ENCODE data around the gene PPP1R16B. TPM values are rescaled to one million over a fixed set of nuclear protein-coding genes. Genes with fewer than 3 reads are reported as not detected.

The PPP1R16B gene
- total RNA-seq, 1 experiment from 2014 or later: 0.15 TPM

DNA sequence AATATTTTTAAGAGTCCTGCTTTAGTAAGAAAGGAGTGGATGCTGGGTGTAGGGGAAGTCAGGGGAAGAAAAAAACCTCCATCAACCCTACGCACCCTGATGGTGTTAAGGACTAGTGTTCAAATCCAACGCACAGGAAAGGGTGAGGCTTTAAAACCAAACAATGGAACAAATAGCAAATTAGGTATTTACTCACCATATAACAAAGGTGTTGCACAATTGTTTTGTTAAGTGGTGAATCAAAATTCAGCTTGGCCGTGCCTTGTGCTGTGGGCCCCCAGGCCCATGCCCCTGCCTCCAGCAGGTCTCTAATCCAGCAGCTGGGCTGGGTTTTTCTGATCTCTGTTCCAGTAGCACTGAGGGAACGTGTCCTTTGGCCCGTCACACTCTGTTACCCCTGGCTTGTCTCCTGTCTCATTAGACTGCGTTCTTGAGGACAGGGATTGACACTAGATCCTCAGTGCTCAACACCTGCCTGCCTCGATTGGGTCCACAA, 132.5 kb downstream of the PPP1R16B start:
- peaks cover 21% of the 10 kb centered on the region; the same call in 1 of the 2 replicates for H3K36me3 ChIP-seq (ENCODE audit: insufficient read depth, low read length)
- H3K79me2 ChIP-seq (ENCODE audit: low read length): peaks cover 99% of the 10 kb centered on the region
- H3K4me3 ChIP-seq (ENCODE audit: low read length): no peak overlapping the region
- no peak overlapping the region for H3K4me2 ChIP-seq (ENCODE audit: low read depth, low read length, poor library complexity, severe bottlenecking)
- no peaks in the 10 kb centered on the region for H3K27me3 ChIP-seq (ENCODE audit: low read length)
- no peaks in the 10 kb centered on the region for H3K9me2 ChIP-seq (replicated peaks; ENCODE audit: insufficient read depth, low read length)
- H3K9ac ChIP-seq (ENCODE audit: low read length): no peak overlapping the region
- H4K20me1 ChIP-seq (ENCODE audit: insufficient read depth, low read depth, low read length): peaks cover 19% of the 10 kb centered on the region; the same call in 1 of the 2 replicates
- no peaks in the 10 kb centered on the region for H3K9me3 ChIP-seq (ENCODE audit: low read length)
- no peak for DNase-seq
- H3K4me1 ChIP-seq (ENCODE audit: low read length): no peaks in the 10 kb centered on the region
- no peak overlapping the region for H3K27ac ChIP-seq (ENCODE audit: low read length)
- no peak overlapping the region for H2AFZ ChIP-seq (ENCODE audit: low read length)

DNA sequence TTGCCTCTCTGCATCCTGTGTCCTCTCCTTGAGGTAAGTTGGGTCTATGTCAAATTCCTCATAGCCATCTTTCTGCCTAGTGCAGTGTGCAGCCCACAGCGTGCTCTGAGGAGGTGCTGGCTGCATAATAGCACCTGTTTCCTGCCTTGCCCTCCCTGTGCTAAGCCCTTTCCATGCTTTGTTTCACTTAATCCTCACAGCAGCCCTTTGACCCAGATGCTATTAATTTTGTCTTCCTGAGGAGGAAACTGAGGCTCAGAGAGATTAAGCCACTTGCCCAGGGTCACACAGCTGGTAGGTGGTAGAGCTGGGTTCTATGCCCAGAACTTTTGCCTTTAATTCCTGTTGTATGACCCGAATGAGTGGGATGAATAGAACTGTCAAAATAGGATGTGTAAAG, 134.2 kb downstream of the PPP1R16B start:
- Histone ChIP-seq H3K9me2 (replicated peaks; ENCODE audit: insufficient read depth, low read length) (no peaks in the 10 kb centered on the region), H3K9me3 (ENCODE audit: low read length) (no peaks in the 10 kb centered on the region), H3K27ac (ENCODE audit: low read length) (no peak overlapping the region), H3K4me3 (ENCODE audit: low read length) (no peak overlapping the region), H2AFZ (ENCODE audit: low read length) (no peak overlapping the region), H3K4me1 (ENCODE audit: low read length) (no peaks in the 10 kb centered on the region), H3K4me2 (ENCODE audit: low read depth, low read length, poor library complexity, severe bottlenecking) (no peak overlapping the region), H3K27me3 (ENCODE audit: low read length) (no peaks in the 10 kb centered on the region), H3K79me2 (ENCODE audit: low read length) (peaks cover 95% of the 10 kb centered on the region), H3K9ac (ENCODE audit: low read length) (no peak overlapping the region), H4K20me1 (ENCODE audit: insufficient read depth, low read depth, low read length) (peaks cover 19% of the 10 kb centered on the region; the same call in 1 of the 2 replicates), H3K36me3 (ENCODE audit: insufficient read depth, low read length) (peaks cover 15% of the 10 kb centered on the region; the same call in 1 of the 2 replicates)
- no peak for DNase-seq

DNA sequence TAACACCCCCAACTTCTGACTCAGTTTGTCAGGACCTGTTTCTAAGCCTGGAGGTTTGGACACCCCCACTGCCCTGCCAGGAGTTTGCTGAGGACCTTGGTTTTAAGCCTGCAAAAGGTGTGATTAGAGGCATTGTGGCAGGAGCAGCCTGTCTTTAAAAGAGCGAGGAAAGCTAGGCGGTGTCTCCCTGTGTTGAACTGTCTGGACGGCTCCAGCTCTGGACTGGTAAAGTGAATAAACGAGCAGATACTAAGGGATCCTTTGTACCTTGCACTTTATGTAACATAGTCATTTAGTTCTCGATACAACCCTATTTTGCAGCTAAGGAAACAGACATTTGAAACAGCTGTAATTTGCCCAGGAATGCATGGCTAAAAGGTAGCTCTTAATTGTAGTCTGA, 135.1 kb downstream of the PPP1R16B start:
- H3K36me3 ChIP-seq (ENCODE audit: insufficient read depth, low read length): peaks cover 15% of the 10 kb centered on the region; the same call in 1 of the 2 replicates
- H3K9ac ChIP-seq (ENCODE audit: low read length): no peak overlapping the region

DNA sequence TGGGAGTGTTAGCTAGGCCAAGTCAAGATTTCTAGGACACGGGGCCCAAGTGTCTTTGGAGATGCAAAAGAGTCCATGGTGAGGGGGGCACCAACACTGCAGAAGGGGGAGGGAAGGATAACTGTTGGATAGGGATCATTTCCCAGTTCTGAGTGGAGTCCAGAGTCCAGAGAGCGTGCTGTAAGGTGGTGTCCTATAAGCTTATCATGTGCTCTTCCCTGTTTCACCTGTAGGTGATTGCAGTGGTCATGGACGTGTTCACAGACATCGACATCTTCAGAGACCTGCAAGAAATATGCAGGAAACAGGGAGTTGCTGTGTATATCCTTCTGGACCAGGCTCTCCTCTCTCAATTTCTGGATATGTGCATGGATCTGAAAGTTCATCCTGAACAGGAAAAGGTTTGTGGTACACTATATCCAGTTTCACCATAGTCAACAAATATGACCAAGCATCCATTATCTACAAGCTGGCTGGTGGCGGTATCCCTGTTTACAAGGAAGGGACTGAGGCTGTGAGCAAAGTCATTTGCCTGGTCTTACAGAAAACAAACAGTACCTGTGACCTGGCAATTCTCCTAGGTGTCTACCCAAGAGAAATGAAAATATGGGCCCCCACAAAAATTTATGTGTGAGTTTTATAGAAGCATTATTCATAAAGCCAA, 136.4 kb downstream of the PPP1R16B start:
- Histone ChIP-seq H3K36me3 (ENCODE audit: insufficient read depth, low read length) (peaks cover 21% of the 10 kb centered on the region; the same call in 1 of the 2 replicates), H3K9ac (ENCODE audit: low read length) (no peak overlapping the region), H3K79me2 (ENCODE audit: low read length) (peaks cover 85% of the 10 kb centered on the region), H3K27ac (ENCODE audit: low read length) (no peak overlapping the region), H3K4me3 (ENCODE audit: low read length) (no peak overlapping the region), H2AFZ (ENCODE audit: low read length) (no peak overlapping the region), H3K9me3 (ENCODE audit: low read length) (no peaks in the 10 kb centered on the region), H4K20me1 (ENCODE audit: insufficient read depth, low read depth, low read length) (peaks cover 12% of the 10 kb centered on the region; the same call in 1 of the 2 replicates), H3K27me3 (ENCODE audit: low read length) (no peaks in the 10 kb centered on the region), H3K4me2 (ENCODE audit: low read depth, low read length, poor library complexity, severe bottlenecking) (no peak overlapping the region), H3K4me1 (ENCODE audit: low read length) (no peaks in the 10 kb centered on the region), H3K9me2 (replicated peaks; ENCODE audit: insufficient read depth, low read length) (no peaks in the 10 kb centered on the region)
- no peak for DNase-seq

More for the DNA sequence above, 135.1 kb downstream of the PPP1R16B start:
- Histone ChIP-seq H3K9me2 (replicated peaks; ENCODE audit: insufficient read depth, low read length) (no peaks in the 10 kb centered on the region), H3K9me3 (ENCODE audit: low read length) (no peaks in the 10 kb centered on the region), H3K27ac (ENCODE audit: low read length) (no peak overlapping the region), H2AFZ (ENCODE audit: low read length) (no peak overlapping the region), H3K27me3 (ENCODE audit: low read length) (no peaks in the 10 kb centered on the region), H4K20me1 (ENCODE audit: insufficient read depth, low read depth, low read length) (peaks cover 19% of the 10 kb centered on the region; the same call in 1 of the 2 replicates), H3K79me2 (ENCODE audit: low read length) (peaks cover 89% of the 10 kb centered on the region), H3K4me1 (ENCODE audit: low read length) (no peaks in the 10 kb centered on the region), H3K4me2 (ENCODE audit: low read depth, low read length, poor library complexity, severe bottlenecking) (no peak overlapping the region), H3K4me3 (ENCODE audit: low read length) (no peak overlapping the region)
- DNase-seq: no peak

DNA sequence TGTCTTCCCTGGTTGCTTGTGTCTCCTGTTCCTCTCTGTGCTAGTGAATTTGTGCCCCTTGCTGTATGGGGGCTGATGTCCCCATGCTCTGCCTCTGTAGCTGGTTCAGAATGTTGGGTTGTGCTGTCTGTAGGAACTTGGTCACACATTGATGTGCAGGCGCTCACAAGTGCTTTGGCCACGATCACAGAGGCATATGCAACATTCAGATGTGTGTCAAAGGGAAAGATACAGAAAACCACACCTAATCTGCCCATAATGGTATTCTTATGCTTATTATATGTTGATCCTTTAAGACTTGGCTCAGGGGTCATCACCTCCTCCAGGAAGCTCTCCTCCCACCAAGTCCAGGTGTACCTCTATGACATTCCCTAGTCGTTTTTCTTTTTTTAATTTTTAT, 139.5 kb downstream of the PPP1R16B start:
- Histone ChIP-seq H3K4me1 (ENCODE audit: low read length) (no peaks in the 10 kb centered on the region), H4K20me1 (ENCODE audit: insufficient read depth, low read depth, low read length) (no peaks in the 10 kb centered on the region), H3K9ac (ENCODE audit: low read length) (no peak overlapping the region), H3K9me3 (ENCODE audit: low read length) (no peaks in the 10 kb centered on the region), H3K9me2 (replicated peaks; ENCODE audit: insufficient read depth, low read length) (no peaks in the 10 kb centered on the region), H3K4me2 (ENCODE audit: low read depth, low read length, poor library complexity, severe bottlenecking) (no peak overlapping the region), H3K4me3 (ENCODE audit: low read length) (no peak overlapping the region), H2AFZ (ENCODE audit: low read length) (no peak overlapping the region), H3K27me3 (ENCODE audit: low read length) (no peaks in the 10 kb centered on the region), H3K79me2 (ENCODE audit: low read length) (peaks cover 82% of the 10 kb centered on the region), H3K27ac (ENCODE audit: low read length) (no peak overlapping the region), H3K36me3 (ENCODE audit: insufficient read depth, low read length) (peaks cover 46% of the 10 kb centered on the region)
- no peak for DNase-seq

DNA sequence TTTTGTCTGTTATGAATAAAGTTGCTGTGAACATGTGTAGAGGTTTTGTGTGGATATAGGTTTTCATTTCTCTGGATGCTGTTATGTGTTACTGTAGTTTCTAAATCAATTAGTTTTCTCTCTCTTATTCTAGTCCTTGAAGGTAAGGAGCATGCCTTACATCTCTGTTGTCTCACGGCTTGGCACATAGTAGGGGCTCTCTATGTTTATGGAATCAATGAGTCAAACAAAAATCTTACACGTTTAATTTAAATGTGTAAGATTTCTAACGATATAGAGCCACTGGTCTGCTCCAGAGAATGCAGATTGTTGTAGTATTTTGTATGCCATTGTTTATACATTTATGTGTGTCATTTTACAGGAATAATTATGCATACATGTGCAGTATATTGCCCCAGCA, 141.3 kb downstream of the PPP1R16B start:
- Histone ChIP-seq H3K36me3 (ENCODE audit: insufficient read depth, low read length) (peaks cover 63% of the 10 kb centered on the region), H3K27ac (ENCODE audit: low read length) (no peak overlapping the region), H4K20me1 (ENCODE audit: insufficient read depth, low read depth, low read length) (no peaks in the 10 kb centered on the region), H3K4me1 (ENCODE audit: low read length) (no peaks in the 10 kb centered on the region), H3K4me3 (ENCODE audit: low read length) (no peak overlapping the region), H3K9ac (ENCODE audit: low read length) (no peak overlapping the region), H3K4me2 (ENCODE audit: low read depth, low read length, poor library complexity, severe bottlenecking) (no peak overlapping the region), H3K79me2 (ENCODE audit: low read length) (peaks cover 73% of the 10 kb centered on the region), H3K27me3 (ENCODE audit: low read length) (no peaks in the 10 kb centered on the region), H3K9me2 (replicated peaks; ENCODE audit: insufficient read depth, low read length) (no peaks in the 10 kb centered on the region), H3K9me3 (ENCODE audit: low read length) (no peaks in the 10 kb centered on the region), H2AFZ (ENCODE audit: low read length) (no peak overlapping the region)
- DNase-seq: no peak

DNA sequence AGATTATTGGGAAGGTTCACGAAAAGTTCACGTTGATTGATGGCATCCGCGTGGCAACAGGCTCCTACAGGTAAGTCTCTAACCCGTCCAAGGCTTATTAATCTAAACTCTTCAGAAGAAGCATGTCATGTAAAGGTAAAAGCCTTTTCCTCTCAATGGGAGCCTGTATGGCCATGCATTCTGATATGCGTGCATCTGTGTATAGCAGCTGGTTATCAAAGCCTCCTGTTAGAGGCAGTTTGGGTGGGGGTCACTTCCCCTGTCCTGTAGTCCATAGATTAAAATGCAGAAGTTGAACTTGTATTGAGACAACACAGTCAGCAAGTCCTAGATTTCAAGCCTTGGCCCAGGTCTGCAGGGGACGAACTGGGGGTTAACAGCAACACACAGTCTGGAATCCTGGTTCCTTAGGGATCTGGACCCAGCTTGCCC, 142.4 kb downstream of the PPP1R16B start:
- no peak overlapping the region for H3K4me2 ChIP-seq (ENCODE audit: low read depth, low read length, poor library complexity, severe bottlenecking)
- H3K9me2 ChIP-seq (replicated peaks; ENCODE audit: insufficient read depth, low read length): no peaks in the 10 kb centered on the region
- no peak overlapping the region for H3K4me3 ChIP-seq (ENCODE audit: low read length)
- H3K79me2 ChIP-seq (ENCODE audit: low read length): peaks cover 69% of the 10 kb centered on the region
- no peaks in the 10 kb centered on the region for H3K27me3 ChIP-seq (ENCODE audit: low read length)
- H3K9me3 ChIP-seq (ENCODE audit: low read length): no peaks in the 10 kb centered on the region
- H3K4me1 ChIP-seq (ENCODE audit: low read length): no peaks in the 10 kb centered on the region
- H2AFZ ChIP-seq (ENCODE audit: low read length): no peak overlapping the region
- no peak for DNase-seq
- no peaks in the 10 kb centered on the region for H4K20me1 ChIP-seq (ENCODE audit: insufficient read depth, low read depth, low read length)
- no peak overlapping the region for H3K9ac ChIP-seq (ENCODE audit: low read length)
- H3K27ac ChIP-seq (ENCODE audit: low read length): no peak overlapping the region
- H3K36me3 ChIP-seq (ENCODE audit: insufficient read depth, low read length): peaks cover 63% of the 10 kb centered on the region

DNA sequence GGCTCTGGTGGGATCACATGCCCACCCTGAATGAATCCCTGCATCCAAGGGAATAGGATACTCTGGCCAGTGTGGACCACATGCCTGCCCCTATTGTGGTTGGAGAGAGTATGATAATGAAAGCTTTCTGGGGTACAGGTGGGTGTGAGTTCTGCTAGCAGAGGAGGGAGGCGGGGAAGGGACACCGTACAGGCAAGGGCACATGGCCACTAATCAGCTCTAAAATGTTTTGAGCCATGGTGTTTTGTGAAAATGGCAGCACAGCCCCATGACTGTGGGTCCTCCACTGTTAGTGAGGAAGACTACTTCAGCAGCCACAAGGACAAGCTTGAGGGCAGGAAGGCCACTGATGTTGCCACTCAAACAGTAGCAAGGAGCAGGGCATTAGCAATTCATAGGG, 144.8 kb downstream of the PPP1R16B start:
- no peak overlapping the region for H2AFZ ChIP-seq (ENCODE audit: low read length)
- no peak overlapping the region for H3K4me3 ChIP-seq (ENCODE audit: low read length)
- no peaks in the 10 kb centered on the region for H3K27me3 ChIP-seq (ENCODE audit: low read length)
- H3K9me2 ChIP-seq (replicated peaks; ENCODE audit: insufficient read depth, low read length): no peaks in the 10 kb centered on the region
- no peak overlapping the region for H3K4me2 ChIP-seq (ENCODE audit: low read depth, low read length, poor library complexity, severe bottlenecking)
- H3K9ac ChIP-seq (ENCODE audit: low read length): no peak overlapping the region
- H3K9me3 ChIP-seq (ENCODE audit: low read length): no peaks in the 10 kb centered on the region
- H4K20me1 ChIP-seq (ENCODE audit: insufficient read depth, low read depth, low read length): no peaks in the 10 kb centered on the region
- H3K36me3 ChIP-seq (ENCODE audit: insufficient read depth, low read length): peaks cover 75% of the 10 kb centered on the region
- no peaks in the 10 kb centered on the region for H3K4me1 ChIP-seq (ENCODE audit: low read length)
- DNase-seq: no peak
- H3K27ac ChIP-seq (ENCODE audit: low read length): no peak overlapping the region
- peaks cover 53% of the 10 kb centered on the region for H3K79me2 ChIP-seq (ENCODE audit: low read length)
